ENCODE results near the gene NCL.

- TF ChIP-seq CTCF (IDR thresholded peaks at IDR 0.05) = no peak
- TF ChIP-seq POLR2A (IDR thresholded peaks at IDR 0.05) = no peak
- TF ChIP-seq POLR2AphosphoS5 (IDR thresholded peaks at IDR 0.05) = no peak
Observed at GRCh38 chr2:231410293-231411004, 53.8 kb downstream of the NCL start.
